ENCODE results near the gene POLD3.

POLD3 gene

DNA sequence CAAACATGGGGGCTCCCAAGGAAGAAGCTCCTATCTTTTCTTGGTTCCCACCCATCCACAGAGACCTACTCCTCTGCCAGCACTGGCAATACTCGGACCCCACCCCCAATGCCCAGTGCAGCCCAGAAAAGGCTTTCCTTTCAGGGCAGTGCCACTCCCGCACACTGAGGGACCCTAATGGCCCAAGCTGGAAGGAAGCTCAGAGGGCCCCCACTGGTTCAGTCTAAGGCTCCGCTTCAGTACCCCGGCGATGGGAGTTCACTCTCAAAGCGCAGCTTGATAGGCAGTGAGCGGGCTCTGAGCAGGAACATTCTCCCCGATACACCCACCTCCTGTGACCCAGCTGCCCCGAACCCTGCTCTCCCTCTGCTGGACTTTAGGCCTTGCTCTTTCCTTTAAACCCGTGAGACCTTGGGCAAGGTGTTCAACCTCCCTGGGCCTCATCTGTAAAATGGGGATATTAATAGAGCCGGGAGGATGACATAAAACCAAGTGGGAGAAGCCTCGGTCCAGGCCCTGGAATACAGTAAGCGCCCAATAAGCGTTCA is 90.4 kb downstream of the POLD3 start:
- no peak for TF ChIP-seq CTCF (IDR thresholded peaks at IDR 0.05; ENCODE audit: insufficient read depth, missing control alignments)
- DNase-seq (ENCODE audit: insufficient read length, low spot score) (no peak), FAIRE-seq (no peak)

GRCh38 chr11:74683279-74683871 is 91.0 kb downstream of the POLD3 start:
- DNase-seq (ENCODE audit: insufficient read length, low spot score), result no peak
- no peak for TF ChIP-seq CTCF (IDR thresholded peaks at IDR 0.05; ENCODE audit: insufficient read depth, missing control alignments)

GRCh38 chr11:74683941-74684481 is 91.6 kb downstream of the POLD3 start:
- no peak for DNase-seq (ENCODE audit: insufficient read length, low spot score)
- FAIRE-seq, result no peak
- TF ChIP-seq CTCF (IDR thresholded peaks at IDR 0.05; ENCODE audit: insufficient read depth, missing control alignments), result no peak

More at GRCh38 chr11:74683279-74683871, 91.0 kb downstream of the POLD3 start:
- FAIRE-seq, result no peak

DNA sequence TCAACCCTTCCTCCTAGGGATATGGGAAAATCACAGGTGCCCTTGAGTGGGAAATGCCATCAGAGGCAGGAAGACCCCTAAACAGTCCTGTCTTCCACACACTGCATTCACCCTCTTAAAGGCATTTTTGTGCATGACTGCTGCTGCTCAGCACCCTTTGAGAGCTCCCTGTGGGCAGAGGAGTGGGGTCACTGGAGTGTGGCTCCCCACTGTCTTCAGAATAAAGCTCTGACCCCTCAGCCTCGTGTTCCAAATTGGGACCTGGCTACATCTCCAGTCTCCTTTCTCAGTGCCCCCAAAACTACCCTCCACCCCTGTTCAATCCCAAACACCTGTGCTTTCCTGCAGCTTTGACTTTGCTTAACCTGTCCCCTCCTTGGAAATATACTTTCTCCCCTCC is 92.3 kb downstream of the POLD3 start:
- DNase-seq (ENCODE audit: insufficient read length, low spot score), result no peak
- no peak for TF ChIP-seq CTCF (IDR thresholded peaks at IDR 0.05; ENCODE audit: insufficient read depth, missing control alignments)
- no peak for FAIRE-seq

- TF ChIP-seq CTCF (IDR thresholded peaks at IDR 0.05; ENCODE audit: insufficient read depth, missing control alignments), result no peak
- DNase-seq (ENCODE audit: insufficient read length, low spot score), result no peak
- no peak for FAIRE-seq
Observed at GRCh38 chr11:74685338-74685737, 93.0 kb downstream of the POLD3 start.

- no peak for TF ChIP-seq CTCF (IDR thresholded peaks at IDR 0.05; ENCODE audit: insufficient read depth, missing control alignments)
- no peak for DNase-seq (ENCODE audit: insufficient read length, low spot score)
- no peak for FAIRE-seq
Observed at GRCh38 chr11:74685905-74686304, 93.5 kb downstream of the POLD3 start.

- DNase-seq (ENCODE audit: insufficient read length, low spot score) (no peak), FAIRE-seq (no peak)
Observed at GRCh38 chr11:74686792-74687191, 94.4 kb downstream of the POLD3 start.

More at GRCh38 chr11:74686792-74687191, 94.4 kb downstream of the POLD3 start:
- no peak for TF ChIP-seq CTCF (IDR thresholded peaks at IDR 0.05; ENCODE audit: insufficient read depth, missing control alignments)
